IPS-NIHi11 (cell line): ENCODE measurements around the gene P4HB.

ENCODE experiments used
- DNase-seq: peaks from one replicate; pipeline ENCODE4 v3.0.0; 2012; ENCODE audit warnings: mixed read lengths, low spot score

The P4HB gene

DNA sequence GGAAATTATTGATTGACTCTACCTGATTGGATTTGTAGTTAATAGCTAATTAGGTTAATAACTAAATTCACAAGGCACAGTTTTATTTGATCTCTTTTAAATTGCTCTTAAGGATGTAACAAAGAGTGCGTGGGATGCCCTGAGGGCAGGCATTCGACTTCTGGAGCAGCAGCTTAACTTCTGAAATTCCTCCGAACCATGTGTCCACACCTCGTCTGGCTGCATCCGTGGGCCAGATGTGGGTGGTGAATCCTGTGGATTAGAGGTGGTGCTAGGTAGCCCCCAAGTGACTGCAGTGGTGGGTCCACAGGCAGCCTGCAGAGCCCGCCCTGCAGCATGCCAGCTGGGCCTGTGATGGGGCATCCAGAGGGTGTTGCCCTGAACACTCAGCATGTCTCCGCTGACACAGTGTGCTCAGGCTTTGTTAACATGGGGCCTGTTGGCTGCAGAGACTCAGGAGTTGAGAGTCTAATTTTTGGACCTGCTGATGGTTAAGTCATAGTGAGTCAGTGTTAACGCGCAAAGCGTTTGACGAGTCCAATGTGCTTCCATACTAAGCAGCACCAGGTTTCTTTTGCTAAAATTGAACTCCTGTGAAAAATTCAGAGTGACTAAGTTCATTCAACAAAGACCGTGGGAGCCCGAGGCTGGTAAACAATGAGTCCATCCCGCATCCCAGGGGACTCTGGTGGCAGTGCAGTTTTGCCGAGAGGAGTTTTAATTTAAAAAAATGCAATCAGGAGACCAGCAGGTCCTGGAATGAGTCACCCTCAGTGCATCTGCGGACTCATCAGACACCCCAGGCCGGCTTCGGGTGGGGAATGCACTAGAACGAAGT, 37.9 kb upstream of the P4HB start:
- no peak for DNase-seq

DNA sequence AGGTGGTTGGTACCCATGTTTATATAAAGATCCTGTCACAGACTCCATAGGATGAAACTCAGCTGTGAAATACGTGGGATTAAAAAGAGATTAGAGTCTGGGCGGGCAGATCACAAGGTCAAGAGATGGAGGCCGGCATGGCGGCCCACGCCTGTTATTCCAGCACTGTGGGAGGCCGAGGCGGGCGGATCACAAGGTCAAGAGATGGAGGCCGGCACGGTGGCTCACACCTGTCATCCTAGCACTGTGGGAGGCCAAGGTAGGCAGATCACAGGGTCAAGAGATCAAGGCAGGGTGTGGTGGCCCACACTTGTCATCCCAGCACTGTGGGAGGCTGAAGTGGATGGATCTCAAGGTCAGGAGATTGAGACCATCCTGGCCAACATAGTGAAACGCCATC, 35.1 kb upstream of the P4HB start:
- DNase-seq: no peak

DNA sequence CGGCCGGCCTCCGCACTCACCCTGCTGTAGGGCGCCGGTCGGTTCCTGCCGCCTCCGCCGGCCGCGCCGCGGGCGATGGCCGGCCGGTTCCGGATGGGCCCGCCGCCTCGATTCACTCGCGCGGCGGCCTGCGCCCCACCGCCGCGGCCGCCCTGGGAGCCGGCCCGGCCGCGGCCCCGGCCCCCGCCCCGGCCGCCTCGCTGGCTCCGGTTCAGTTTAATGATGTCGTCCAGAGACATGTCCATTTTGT, 30.9 kb upstream of the P4HB start:
- DNase-seq: no peak

DNA sequence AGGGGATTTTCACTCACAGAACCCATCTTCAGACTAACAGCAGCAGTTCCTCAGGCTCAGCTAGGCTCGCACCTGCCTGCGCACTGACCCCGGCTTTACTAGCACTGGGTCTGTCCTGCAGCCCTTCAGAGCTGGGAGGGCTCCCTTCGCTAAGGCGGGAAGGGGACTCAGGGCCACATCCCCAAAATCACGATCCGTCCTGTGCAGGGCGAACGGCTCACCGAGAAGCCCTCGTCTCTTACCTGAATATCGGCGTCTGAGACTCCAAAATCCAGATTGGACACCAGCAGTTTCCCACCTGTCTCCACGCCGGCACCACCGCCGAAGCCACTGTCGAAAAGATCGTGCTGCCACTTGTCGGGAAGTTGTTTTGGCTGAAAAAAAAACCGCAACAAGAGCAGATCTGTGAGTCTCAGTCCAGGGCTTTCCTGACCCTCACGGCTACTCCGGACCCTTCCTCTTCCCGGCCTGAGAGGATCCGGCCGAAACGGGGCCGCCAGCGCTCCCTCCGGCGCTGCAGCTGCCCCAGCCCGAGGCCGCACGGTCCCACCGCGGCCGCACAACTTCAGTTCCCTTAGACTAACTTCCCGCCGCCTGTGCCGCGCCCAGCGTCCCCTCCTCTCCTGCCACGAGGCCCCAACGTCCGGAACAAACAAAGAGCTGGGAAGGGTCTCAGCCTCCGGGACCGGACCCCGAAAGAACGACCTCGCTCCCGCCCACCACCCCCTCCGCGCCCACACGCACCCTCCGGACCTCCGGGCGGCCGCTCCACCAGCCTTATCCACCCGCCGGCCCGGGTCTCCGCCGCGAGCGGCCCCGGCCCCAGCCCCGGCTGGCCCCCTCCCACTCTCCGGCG, 30.3 kb upstream of the P4HB start:
- no peak for DNase-seq

DNA sequence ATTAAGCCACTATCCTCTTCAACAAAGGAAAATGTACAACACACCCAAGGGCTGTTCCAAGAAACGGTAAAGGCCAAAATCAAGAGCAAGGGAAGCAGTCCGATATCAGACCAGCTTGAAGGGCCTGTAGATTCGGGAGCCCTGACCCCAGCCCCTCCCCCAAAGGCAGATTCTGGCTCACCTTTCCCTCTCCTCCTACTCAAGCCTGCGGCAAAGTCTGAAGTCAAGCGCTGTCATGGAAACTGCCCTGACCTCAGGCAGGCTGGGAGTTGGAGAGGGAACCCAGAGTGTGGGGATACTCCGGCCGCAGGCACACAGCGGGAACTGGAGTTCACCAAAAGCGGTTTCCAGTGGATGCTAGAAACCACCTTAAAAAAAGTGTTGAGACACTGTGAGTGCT, 29.3 kb upstream of the P4HB start:
- no peak for DNase-seq

DNA sequence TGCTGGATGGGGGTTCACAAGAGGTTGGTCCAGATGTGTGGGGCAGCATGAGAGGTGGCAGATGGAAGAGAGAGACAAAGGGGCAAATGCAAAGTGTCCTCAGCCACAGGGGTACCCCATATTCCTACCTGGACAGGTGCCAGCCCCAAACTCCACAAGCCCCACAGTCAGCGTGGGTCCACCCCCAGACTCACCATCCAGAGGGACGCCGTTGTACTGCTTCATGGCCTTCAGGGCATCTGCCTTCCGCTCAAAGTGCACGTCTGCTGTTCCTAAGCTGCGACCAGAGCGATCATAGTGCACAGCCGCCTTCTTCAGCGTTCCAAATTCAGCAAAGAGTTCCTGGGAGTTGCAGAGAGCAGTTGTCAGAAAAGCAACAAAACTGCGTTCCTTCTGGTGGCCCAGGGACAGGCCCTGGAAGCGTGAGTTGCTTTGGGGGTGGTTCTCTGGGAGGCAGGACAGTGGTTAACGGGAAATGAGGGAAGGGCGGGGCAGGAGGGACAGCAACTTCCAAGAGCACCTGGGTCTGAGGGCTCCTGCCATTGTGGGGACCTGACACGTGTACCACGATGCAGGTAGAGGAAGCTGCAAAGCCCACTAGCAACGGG, 28.8 kb upstream of the P4HB start:
- DNase-seq: no peak

DNA sequence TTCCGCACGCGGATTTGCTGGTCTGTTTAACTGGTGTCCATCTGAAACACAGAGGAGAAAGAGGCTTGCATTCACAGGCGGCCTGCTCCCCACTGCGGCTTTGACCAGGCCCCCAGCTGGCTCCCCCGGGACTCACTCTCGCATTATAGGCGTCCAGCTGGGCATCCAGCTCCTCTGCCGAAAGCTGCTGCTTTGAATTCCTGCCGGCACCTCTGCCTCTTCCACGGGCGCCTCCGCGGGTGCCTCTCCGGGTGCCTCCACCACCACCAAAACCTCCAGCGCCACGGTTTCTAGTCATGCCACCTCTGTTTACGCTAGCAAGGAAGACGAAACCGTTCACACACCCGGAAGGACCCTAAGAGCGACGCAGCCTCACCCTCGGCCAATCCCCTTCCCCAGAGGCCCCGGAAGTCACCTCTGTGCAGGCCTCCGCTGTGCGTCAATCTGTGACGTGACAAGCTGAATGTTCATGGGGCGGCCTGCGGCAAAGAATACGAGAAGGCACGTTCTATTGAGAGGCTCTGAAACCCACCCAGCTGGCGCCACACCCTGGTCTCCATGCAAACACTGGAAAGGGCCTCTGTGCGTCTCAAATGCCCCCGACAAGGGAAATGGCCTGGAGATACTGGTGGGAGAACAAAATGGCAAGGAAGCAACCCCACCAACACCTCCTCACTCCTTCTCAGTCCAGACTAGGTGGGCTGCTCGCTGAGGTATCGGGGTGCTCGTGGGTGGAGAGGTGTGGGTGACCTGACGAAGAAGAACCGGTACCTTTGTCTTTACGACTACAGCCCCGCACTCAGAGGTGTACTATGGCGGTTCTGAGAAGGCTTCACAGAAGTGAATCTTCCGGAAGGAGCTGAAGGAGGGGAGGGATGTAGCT, 28.0 kb upstream of the P4HB start:
- no peak for DNase-seq

DNA sequence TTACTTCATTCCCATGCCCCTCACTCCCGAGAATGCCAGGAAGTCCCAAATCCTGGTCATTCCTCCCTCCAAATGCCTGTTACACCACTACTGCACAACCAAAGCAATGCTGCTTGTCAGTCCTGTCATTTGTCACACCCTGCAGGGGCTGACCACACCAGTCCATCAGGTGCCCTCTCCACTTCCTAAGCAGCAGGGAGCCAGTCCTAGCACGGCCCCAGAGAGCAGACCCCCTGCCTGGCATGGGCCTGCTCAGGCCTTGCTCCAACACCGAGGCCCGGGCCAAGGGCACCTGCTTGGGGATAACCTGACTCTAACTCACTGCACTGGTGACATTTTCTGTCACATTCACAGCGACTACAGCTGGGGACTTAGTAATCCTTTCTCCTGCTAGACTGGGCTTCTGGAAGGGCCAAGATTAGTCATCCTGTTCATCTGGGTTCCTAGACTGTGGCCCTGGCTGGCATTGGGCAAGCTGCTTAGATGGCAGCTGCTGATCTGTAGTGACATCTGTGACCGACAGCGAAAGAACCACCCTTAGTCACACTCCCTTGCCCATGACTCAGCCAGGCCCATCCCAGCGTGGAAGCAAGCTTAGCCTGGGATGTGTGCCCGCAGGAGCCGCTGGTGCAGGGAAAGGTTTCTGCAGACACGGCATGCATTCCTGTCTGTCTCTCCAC, 25.7 kb upstream of the P4HB start:
- no peak for DNase-seq

DNA sequence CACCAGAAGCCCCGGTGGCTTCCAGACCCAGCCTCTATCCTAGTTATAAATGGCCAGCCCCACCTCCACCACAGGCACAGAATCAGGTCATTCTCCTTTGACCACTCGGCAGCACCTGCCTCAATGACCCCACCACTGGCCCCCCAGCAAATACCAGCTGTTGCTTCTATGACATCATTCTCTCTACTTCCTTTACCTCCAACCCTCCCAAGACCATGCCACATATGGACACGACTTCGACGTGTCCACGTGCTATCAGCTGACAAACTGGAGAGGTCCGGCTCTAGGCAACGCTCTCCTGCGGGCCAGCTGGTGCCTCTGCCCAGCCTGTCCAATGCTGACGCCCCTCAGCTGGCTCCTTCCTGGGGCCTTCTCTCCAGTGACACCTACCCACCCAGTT, 25.1 kb upstream of the P4HB start:
- no peak for DNase-seq

DNA sequence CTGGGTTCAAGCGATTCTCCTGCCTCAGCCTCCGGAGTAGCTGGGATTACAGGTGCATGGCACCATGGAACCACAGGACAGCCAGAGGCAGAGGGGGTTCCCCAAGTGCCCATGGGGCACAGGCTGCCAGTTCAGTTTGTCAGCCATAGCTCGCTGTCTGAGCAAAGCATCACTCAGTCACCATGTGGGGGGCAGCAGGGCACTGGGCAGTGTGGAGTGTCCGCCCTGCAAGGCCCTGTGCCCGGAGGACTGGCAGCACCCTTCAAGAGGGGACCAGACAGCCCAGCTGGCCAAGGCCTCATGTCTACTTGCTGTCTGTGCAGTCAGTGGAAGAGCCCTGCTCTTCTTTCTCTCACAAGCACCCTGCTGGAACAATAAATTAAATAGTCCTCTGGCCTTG, 24.6 kb upstream of the P4HB start:
- DNase-seq: no peak

DNA sequence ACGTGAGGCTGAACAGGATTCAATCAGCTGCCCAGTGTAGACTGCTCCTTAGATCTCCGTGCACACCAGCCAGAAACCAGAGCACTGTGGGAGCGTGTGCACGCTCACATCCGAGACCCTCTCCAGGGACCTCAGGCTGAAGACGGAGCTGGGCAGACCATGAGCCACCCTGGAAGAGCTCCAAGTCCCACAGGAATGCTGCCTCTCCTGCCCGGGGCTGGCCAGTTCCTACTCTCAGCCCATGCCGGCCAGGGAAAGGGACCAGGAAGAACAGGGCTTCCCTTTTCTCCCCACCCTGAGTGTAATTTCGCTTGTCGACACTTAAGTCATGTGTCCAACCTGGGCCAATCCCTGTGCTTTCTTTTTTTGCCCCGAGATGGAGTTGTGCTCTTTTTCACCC, 24.2 kb upstream of the P4HB start:
- no peak for DNase-seq

DNA sequence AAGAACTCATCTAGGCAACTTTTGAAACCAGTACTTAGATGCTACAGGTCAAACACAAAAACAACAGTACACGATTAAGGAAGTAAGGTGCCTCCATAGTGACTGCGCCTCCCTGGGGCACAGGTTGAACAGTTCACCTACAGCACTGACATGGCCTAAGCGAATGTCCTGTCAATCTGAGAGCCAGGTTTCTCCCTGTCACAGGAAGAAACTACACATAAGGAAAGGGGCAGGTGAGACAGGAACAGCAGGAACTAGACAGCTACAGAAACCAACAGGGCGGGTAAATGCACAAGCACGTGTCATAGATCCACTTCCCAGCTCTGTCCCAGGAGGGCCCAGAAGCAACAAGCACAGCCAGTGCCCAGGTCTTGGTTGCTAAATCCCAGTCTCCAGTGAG, 18.8 kb upstream of the P4HB start:
- no peak for DNase-seq

DNA sequence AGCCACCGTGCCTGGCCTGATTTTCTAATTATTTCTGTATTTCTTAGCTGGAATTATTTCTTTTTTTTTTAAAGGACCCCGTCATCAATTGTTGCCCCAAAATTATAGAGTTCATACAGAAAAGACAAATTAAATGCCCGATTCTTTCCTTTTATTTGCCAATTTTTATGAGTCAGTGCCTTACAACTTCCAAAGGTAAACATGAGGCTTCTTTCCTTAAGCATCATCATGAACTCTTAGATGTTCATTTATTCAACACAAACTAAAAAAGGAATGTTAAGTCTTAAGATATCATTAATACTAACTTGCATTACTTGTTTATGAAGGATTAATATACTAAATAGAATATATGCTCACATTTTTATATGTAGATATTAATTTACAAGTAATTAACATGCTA, 18.0 kb upstream of the P4HB start:
- no peak for DNase-seq

DNA sequence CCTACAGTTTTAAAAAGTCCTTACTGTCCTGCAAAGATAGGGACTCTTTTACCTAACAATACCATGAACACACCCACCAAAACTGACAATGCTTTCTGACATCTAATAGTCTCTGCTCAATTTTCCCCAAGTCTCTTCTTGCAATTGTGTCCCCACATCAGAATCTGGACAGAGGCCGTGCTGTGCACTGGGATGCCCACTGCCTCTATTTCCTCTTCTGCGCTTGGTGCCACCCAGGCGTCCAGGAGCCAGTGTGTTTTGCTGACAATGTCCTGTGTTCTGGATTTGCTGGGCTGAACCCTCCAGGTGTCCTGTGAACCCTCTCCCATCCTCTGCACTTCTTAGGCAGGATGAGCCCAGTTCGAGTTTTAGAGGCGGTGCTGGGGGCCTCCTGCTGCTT, 17.2 kb upstream of the P4HB start:
- no peak for DNase-seq

DNA sequence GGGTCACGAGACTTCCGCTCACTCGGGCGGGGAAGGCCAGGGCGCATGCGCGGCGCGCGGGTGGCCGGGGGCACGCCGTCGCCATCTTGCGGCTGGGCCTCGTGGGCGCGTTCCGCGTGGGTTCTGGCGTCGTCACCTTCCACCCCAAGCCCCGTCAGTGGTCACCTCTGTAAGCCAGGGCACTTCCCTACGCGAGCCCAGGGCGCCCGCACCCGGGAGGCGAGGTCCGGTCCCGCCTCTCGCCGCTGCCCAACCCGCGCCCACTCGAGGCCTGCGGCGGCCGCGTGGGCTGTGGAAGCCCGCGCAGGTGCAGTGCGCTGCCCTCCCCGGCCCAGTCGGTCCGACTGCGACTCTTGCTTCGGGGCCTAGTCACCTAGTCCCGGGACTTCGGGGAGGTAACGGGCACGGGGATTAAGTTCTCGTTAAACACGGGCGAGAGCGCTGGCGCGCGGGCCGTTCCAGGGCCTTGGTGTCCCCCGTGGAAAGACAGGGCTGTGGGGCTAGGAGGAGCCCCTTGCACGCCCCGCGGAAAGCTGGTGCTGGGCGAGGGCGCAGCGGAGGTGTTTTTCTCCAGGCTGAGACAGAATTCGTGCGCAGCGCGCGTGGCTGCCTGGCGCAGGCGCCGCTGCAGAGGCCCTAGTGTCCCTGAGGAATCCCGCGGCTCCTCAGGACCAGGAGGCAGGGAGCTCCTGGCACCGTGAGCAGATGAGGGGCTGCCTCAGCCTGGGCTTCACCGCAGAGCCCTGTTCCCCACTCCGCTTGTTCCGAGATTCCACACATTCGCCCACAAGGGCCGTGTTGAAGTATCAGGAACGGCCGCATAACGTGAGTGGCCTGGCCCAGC, 11.3 kb upstream of the P4HB start:
- peak; percentile 97 for DNase-seq

DNA sequence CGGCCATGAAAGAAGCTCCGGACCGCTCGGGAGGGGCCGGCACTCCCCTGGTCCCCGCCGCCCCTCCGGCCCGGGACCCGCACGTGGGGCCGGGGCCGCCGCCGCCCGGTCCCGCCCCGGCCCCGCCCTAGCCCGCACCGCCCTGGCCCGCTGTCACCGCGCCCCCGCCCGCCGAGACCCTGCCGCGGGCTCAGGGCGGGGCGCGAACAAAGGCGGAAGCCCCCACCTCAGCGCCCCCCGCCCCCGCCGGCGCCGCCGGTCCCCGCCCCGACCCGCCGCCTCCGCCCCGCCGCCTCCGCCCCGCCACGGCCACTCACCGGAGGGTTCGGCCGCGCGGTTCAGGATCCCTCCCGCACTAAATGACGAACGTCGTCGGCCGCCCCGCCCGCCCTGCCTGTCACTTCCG, 10.6 kb upstream of the P4HB start, which contains the start of gene ARHGDIA:
TSS of gene ARHGDIA (minus strand) at position 357 of the 406 bp plus-strand sequence. CDS start 1,407 bp downstream, outside the sequence.
- DNase-seq: peak; percentile 60

DNA sequence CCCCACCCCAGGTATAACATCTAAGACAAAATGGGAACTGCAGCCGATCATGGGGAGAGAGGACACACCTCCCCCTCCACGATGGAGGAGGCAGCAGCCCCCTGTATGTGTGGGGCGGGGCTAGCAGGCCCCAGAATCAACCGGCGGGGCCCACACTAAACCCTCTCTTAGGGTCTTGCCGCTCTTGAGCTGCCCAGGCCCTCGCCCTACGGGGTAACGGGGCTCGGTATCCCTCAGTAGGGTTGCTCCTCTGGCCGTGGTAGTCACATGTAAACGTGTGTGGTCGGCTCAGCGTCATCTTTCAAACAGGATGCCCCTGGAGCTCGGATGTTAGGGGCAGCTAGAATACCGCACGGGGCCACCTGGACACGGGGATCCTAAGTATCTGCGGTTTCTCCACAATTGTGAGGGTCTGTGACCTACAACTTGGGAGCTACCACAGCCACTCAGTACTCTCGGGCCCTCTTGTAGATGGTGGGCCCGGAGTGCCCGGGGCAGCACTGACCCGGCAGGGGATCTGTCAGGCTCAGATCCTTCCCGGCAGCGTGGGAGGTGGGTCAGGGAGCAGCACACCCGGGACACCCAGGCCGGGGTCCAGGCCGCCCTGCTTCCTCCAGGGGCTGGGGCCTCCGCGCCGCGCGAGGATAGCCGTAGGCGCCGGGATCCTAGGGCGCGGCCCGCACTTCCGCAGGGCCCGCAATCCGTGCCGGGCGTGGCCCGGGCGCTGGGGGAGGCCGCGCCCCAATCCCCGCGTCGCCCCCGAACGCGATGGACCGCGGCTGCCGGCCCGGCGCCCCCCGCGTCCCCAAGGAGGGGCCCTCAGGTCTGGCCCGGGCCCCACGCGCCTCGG, 10.0 kb upstream of the P4HB start:
- no peak for DNase-seq

DNA sequence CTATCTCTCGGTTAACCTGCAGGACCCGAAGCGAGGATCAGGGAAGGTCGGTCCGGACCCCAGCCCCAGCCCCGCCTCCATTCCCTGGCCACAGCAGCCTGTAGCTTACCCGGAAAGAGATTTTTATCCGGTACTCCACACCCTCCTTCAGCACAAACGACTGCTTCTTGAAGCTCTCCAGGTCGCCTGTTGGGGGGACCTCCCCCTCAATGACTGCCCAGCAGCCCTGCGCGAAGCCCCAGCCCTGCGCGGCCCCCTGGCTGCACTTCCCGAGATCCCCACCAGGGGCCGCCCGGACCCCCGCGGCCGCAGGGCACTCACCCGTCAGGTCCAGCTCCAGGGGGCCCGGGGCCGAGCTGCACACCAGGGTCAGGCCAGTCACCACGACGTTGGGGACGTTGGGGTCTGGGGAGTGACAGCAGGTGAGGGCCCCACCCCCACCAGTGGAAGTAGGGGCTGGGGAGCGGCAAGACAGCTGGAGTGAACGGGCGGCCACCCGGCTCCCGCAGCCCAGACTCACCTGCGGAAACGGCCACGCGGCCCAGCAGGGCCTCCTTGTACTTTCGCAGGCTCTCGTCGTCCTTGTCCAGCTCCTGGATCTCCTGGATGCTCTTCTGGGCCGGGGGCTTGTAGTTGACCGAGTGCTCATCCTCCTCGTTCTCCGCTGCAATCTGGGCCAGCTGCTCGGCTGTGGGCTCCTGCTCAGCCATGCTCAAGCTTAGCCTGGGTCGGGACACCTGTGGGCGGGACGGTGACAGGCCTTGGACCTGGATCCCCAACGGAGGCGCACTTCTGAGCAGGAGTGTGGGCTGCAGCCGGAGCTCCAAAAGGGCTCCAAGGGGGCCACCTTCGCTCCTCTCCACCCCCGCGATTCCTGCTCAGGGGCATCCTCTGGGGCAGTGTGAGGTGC, 9.1 kb upstream of the P4HB start:
- peak; percentile 86 for DNase-seq
